Cardiac muscle cell (in vitro differentiated cells and primary cell): ENCODE data around the gene CDH23. TPM values are rescaled to one million over a fixed set of nuclear protein-coding genes. Genes with fewer than 3 reads are reported as not detected.

Experiments used
- DNase-seq, 2 donors: peaks; one replicate each; pipeline versions ENCODE4 v3.0.0 to v3.0.0-alpha.2; 2010 to 2017; ENCODE audit warnings: low read depth in 1 of 2, low spot score in 1 of 2
- H3K27ac ChIP-seq: fragments of 200-600 bp; sonication (generic); 2 replicates; pipeline ENCODE4 v1.5.1; 2016
- H3K27me3 ChIP-seq: fragments of 200-600 bp; sonication (generic); 2 replicates; pipeline ENCODE4 v1.6.0; 2016; ENCODE audit warnings: control low read depth
- H3K36me3 ChIP-seq: fragments of 200-600 bp; sonication (generic); 2 replicates; pipeline ENCODE4 v1.5.1; 2016; ENCODE audit warnings: control low read depth
- H3K4me1 ChIP-seq: fragments of 200-600 bp; sonication (generic); 2 replicates; pipeline ENCODE4 v1.8.1; 2017; ENCODE audit warnings: low read depth, mild to moderate bottlenecking, mixed run types
- H3K4me3 ChIP-seq: fragments of 200-600 bp; sonication (generic); 2 replicates; pipeline ENCODE4 v1.5.1; 2016; ENCODE audit warnings: mild to moderate bottlenecking
- H3K9me3 ChIP-seq: fragments of 200-600 bp; sonication (generic); 2 replicates; pipeline ENCODE4 v1.5.1; 2017; ENCODE audit warnings: low read depth, mild to moderate bottlenecking, control low read depth
- polyA plus RNA-seq: library from polyadenylated mRNA; unstranded; fragments of >200 nt; fragmentation: Nextera tagmentation; extraction: Ambion mirVana; gene quantifications from 2 replicates; pipeline ENCODE4 v1.2.1, GENCODE V29; 2016
- total RNA-seq: library from RNA; depleted of rRNA; stranded (reverse); fragments of >200 nt; gene quantifications from 2 replicates; pipeline ENCODE4 v1.2.3, GENCODE V29; 2016
- TF ChIP-seq, protein P1 (sequence below): IDR thresholded peaks from 2 replicates; pipeline ENCODE4 v1.5.1; 2012; ENCODE audit warnings: low read depth, mild to moderate bottlenecking, low read length

The CDH23 gene
- total and polyA plus RNA-seq, 2 experiments from 2014 or later = 0.05 to 0.51 TPM

DNA sequence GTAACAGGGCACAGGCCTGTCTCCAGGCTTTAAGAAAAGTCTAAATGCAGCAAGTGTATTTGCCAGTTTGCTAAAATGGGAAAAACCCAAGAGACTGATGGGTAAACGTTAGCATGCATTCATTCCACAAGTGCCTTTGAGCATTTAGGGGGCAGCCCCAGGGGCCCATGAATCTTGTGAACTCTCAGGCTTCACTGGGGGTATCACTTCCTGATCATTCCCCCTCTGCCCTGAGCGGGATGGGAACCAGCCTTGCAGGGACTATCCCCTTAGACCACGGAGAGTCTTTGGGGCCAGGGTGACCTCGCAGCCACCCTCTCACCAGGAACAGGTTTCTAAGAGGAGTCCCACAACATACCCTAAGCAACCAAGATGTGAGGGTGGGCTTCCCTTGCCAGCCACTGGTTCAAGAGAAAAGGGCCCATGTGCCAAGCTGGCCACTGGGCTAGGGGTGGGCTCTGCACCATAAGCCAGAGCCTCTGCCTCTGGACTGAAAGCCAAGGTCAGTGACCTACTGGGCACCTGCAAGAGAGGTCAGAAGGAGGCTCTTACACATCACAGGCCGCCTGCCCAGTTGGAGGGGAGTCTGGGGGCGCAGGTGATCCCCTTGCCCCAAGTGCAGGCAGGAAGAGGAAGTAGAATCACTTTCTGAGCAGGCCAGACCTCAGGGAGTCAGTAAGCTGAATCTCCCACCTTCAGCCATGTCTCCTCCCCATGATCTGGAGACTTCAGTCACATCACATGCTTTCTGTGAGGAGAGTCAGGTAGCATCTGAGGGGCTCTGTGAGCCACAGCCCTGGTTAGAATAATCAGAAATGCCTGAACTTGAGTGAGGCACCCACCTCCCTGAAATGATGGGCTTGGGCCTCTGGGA, 247.8 kb downstream of the CDH23 start:
- no peak for DNase-seq

DNA sequence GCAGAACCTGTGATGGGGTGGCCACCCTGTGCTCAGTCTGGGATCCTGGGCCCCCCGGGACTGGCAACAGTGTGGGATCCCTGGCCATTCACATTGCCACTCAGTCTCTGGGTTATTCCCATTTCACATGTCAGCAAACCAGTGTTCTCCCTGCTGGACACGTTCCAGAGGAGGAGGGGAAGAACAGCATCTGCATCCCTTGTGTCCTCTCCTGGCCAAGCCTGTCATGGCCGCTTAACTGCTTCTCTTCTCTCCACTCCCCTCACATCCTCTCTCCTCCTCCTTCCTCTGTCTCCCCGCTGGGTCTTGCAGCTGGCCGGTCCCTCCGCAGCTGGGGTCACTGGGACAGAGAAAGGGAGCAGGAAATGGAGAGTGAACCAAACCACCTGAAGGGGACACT, 248.5 kb downstream of the CDH23 start:
- Histone ChIP-seq H3K27ac (no peak overlapping the region), H3K4me1 (no peaks in the 10 kb centered on the region), H3K4me3 (no peak overlapping the region), H3K27me3 (peaks cover 2% of the 10 kb centered on the region), H3K36me3 (no peaks in the 10 kb centered on the region), H3K9me3 (no peaks in the 10 kb centered on the region)
- no peak for DNase-seq
- TF ChIP-seq, protein P1, sequence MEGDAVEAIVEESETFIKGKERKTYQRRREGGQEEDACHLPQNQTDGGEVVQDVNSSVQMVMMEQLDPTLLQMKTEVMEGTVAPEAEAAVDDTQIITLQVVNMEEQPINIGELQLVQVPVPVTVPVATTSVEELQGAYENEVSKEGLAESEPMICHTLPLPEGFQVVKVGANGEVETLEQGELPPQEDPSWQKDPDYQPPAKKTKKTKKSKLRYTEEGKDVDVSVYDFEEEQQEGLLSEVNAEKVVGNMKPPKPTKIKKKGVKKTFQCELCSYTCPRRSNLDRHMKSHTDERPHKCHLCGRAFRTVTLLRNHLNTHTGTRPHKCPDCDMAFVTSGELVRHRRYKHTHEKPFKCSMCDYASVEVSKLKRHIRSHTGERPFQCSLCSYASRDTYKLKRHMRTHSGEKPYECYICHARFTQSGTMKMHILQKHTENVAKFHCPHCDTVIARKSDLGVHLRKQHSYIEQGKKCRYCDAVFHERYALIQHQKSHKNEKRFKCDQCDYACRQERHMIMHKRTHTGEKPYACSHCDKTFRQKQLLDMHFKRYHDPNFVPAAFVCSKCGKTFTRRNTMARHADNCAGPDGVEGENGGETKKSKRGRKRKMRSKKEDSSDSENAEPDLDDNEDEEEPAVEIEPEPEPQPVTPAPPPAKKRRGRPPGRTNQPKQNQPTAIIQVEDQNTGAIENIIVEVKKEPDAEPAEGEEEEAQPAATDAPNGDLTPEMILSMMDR = no peak

More for the DNA sequence above, 247.8 kb downstream of the CDH23 start:
- H3K27ac ChIP-seq = no peak overlapping the region
- no peaks in the 10 kb centered on the region for H3K9me3 ChIP-seq
- TF ChIP-seq, protein P1 = no peak
- H3K36me3 ChIP-seq = no peaks in the 10 kb centered on the region
- peaks cover 6% of the 10 kb centered on the region for H3K27me3 ChIP-seq
- no peak overlapping the region for H3K4me3 ChIP-seq
- H3K4me1 ChIP-seq = no peaks in the 10 kb centered on the region

DNA sequence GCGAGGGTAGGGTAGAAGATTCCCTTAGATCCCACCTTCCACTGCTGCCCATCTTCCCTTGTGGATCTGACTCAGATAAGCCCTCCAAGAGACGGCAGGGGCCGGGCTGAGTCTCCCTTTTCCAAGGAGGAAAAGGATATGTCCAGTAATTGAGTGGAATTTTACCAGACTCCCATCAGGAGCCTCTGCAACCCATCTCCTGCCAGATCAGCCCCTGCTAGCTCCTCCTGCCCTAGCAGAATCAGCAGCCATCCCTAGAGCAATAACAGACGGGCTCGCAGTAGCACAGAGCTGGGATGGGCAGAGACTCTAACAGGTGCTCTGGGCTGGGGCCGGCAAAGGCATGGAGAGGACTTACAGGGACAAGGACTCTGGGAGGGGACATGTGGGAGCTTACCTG, 249.3 kb downstream of the CDH23 start:
- Histone ChIP-seq H3K4me3 (no peak overlapping the region), H3K4me1 (no peaks in the 10 kb centered on the region), H3K27me3 (peaks cover 2% of the 10 kb centered on the region), H3K36me3 (no peaks in the 10 kb centered on the region), H3K27ac (no peak overlapping the region), H3K9me3 (no peaks in the 10 kb centered on the region)
- TF ChIP-seq, protein P1 = no peak
- no peak for DNase-seq

DNA sequence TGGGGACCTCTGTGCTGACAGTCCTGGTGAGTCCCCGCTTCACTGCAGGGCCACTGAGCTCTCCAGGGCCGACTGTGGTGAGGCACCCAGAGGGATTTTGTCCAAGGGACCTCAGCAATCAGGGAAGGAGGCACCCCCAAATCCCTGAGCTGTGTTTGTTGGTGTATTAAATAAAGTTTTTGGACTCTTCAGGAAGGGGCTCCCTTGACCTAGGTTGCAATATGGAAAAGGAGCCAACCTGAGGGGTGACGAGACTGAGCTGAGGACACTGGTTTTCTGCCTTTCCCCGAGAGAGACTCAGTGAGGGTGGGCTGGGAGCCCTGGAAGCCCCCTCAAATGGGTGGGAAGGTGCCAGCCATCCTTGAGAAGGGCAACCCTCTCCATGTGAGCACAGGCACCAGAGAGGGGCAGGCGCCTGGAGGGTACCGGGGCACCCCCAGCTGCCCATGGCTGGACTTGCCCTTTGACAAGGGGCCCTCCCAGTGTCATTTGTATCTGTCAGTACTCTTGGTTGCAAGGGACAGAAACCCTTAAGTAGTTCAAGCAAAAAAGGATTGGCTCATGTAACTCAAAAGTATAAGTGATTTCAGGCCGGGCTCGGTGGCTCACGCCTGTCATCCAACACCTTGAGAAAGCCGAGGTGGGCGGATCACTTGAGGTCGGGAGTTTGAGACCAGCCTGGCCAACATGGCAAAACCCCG, 250.0 kb downstream of the CDH23 start:
- Histone ChIP-seq H3K4me1 (no peaks in the 10 kb centered on the region), H3K4me3 (no peak overlapping the region), H3K27me3 (peaks cover 2% of the 10 kb centered on the region), H3K9me3 (no peaks in the 10 kb centered on the region), H3K27ac (no peak overlapping the region), H3K36me3 (no peaks in the 10 kb centered on the region)
- TF ChIP-seq, protein P1 = no peak
- no peak for DNase-seq

DNA sequence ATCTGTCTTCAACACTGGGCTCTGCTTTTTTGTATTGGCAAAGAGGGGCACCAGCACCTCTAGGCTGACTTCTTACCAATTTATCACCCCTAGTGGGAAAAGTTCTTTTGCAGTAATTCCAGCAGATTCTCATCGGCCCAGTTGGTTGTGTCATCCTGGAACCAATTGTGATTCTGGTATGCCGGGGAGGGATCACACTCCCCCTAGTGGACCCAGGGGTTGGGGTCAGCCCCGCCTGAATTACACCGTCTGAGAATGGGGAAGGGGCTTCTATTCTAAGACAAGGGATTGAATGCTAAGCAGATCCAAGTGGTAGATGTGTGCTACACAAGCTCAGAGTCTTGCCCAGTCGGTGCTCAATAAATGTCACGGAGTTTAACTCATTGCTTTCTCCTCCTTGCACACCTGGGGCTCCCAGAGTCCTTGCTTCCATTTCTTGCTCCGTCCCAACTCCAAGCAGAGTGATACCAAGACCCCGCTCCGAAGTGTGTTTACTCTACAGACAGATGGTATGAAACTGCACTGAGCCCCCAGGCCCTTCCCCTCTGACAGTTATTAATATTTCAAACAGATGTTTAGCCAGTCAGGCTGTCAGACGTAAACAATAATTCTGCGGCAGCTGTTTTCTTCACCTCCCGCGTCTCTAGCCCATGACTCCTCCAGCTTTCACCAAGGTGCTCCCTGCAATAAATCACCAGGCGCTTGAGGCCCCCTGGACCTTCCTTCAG, 251.0 kb downstream of the CDH23 start:
- DNase-seq = no peak
- Histone ChIP-seq H3K9me3 (no peaks in the 10 kb centered on the region), H3K4me3 (no peak overlapping the region), H3K27me3 (peaks cover 2% of the 10 kb centered on the region), H3K4me1 (no peaks in the 10 kb centered on the region), H3K36me3 (no peaks in the 10 kb centered on the region), H3K27ac (no peak overlapping the region)
- TF ChIP-seq, protein P1 = peak; percentile 43
